ENCODE results near the gene RELL2.
A peak's percentile ranks its signal among the peaks of the same experiment; 100 is the strongest.

The RELL2 gene

DNA sequence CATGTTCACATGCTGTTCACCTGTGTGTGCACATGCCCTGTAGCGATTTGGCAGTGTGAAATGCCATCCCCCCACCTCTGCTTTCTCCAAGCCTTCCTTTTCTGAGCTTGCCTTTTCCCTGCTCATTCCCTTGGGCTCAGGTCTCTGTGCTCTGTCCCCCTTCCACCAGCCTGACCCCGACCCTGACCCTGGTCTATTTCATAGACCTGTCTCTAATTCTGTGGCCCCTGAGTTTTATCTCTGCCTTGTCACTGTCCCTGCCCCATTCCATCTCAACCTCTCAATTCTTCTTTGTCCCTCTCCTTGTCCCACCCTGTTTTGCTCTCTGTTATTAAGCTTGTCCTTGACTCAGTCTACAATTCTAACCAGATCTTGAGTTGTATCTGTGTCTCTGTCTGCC lies 44.5 kb downstream of the RELL2 start:
- DNase-seq, result no peak

DNA sequence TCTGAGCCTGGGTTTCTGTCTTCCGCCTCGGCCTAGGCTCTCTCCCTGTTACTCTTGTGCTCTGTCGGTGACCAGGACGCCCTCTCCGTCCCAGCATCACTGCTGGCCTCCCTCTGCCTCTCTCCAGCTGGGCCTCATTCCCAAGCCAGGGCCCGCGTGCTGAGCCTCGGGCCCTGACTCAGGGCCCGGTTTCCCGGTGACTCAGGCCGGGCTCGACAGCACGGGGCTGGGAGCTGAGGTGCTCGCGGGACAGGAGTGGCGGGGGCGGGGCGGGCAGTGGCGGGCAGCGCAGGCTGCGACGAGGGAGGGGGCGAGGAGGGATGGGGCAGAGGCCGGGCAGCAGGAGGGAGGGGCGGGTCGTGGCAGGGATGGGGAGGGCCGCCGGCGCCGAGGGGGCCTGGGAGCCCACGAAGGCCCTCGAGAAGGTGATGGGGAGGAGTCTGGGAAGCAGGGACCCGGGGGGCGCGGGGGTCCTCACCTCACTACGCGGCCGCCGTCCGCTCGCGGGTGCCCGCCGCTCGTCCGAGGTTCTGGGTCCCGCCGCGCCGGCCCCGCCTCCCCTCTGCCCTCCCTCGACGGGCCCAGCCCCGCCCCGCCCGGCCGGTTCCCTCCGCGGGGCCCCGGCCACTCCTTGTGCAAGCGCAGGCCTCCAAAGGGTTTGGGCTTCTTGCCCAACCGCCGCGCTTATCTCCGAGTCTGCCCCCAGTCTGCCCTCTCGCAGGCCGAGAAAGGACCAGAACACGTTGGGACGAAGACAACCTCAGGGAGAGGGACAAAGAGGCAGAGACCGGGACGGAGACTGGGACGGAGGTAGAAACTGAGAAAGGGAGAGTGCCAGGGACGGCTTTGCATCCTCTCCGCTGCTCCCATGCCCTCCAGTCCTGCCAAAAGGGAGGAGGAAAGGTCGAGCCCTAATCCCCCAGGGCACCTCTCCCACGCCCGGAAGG lies 45.2 kb downstream of the RELL2 start, which contains the start of gene ARAP3:
ARAP3 (minus strand) TSS at position 536 of the 947 bp plus-strand sequence. CDS start 1,744 bp downstream, outside the sequence.
- peak; percentile 28 for DNase-seq

DNA sequence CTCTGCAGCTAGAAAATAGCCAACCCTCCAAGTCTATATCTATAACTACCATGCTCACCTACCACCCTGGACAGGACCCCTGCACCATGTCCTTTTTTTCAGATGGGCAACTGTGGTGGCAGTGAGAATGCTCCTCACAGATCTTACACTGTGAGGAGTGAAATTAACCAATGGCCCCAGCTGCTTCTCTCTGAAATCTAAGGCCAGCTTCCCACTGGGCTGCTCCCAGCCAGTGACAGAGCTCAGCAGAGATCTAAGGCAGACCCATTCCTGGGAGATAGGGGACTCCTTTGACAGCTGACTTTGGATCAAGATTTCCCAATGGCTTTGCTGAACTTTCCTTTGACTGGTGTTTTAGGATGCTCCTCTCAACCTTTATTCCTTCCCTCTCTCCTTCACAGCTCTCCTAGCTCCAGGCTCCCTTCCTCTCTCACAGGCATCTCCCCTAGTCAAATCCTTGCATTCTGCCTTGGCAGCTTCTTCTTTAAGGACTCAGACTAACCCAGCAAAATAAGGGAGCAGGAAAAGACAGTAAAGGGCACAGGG lies 46.9 kb downstream of the RELL2 start:
- DNase-seq, result no peak

DNA sequence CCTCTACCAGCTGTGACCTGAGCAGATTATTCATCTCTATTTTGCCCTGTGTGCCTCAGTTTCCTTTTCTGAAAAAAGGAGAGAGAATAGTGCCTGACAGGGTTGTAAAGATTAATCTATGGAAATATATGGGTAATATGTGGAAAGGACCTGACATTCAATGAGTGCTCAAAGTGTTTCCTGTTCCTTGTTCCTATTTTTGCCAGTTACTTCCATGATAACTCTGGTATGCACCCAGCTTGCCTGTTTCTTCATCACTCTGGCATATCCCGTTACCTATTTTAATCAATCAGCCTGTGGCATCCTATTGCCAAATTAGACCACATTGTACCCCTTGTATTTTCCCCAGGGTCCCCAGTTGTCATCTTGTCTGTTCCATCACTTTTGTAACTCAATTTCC lies 48.8 kb downstream of the RELL2 start:
- DNase-seq, result no peak

DNA sequence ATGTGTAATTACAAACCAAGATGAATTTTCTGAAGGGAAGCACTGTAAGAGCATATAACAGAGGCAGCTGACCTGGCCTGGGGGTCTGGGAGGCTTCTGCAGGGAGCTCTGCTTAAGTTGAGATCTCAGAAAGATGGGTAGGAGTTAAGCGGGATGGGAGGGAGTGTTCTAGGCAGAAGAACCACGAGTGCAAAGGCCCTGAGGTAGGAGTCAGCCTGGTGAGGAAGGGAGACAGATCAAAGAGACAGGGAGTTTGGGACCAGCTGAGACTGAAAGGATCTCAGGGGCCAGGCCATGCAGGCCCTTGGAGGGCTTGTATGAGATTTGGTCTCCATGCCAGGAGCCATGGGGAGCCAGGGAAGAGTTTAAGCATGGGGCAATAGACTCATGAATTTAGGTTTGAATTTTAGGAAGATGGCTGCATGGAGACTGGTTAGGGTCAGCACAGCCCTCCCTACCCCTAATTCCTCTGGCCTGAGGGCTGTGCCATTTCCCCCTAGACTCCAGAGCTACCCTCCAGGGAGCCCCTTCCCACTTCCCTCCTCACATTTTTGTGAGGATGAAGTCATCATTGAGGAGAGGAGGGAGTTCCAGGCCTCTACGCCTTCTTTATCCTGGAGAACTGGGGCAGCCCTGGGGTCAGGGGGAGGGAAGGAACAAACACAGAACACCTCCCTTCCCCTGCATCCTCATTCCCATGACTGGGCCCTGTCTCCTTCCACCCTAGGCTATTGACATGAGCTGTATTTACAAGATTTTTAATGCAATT lies 50.0 kb downstream of the RELL2 start:
- no peak for DNase-seq

All from kidney glomerular epithelial cell (primary cell).